GM10248 (cell line): Measurements from ENCODE around the gene CHST13.

ENCODE experiments used
- CTCF ChIA-PET: fragments of 300-600 bp; sonication (Branson Sonifier 250); formaldehyde crosslinking; extraction: SDS; loops from one replicate; lab custom pipeline; 2021; ENCODE audit warnings: antibody characterized with exemption; lab: Yijun Ruan, JAX
- POLR2A ChIA-PET: fragments of 350-650 bp; sonication (Branson Sonifier 250); formaldehyde crosslinking; extraction: SDS; loops from one replicate; lab custom pipeline; 2020; ENCODE audit warnings: antibody characterized with exemption; lab: Yijun Ruan, JAX
- DNase-seq: peaks from one replicate; pipeline ENCODE4 v3.0.0; 2012; ENCODE audit errors: extremely low spot score
- CTCF ChIP-seq: IDR thresholded peaks from 2 replicates; pipeline ENCODE4 v1.5.1; 2012; ENCODE audit warnings: mild to moderate bottlenecking, low read depth; ENCODE audit errors: extremely low read depth, missing control alignments, control extremely low read depth

The CHST13 gene

GRCh38 chr3:126551121-126551838 is 27.3 kb downstream of the CHST13 start:
- no peak for DNase-seq
- POLR2A ChIA-PET = no interaction called here
- TF ChIP-seq CTCF = no peak
- CTCF ChIA-PET = no interaction called here

GRCh38 chr3:126551839-126552687 is 28.1 kb downstream of the CHST13 start:
- CTCF ChIA-PET = interaction anchor here (1.5 kb wide), 1 partner anchor 30 kb away, joined by 4 read pairs; no protein-coding TSS in a partner anchor
- no peak for TF ChIP-seq CTCF
- no peak for DNase-seq
- POLR2A ChIA-PET = no interaction called here

GRCh38 chr3:126552688-126553283 is 28.8 kb downstream of the CHST13 start:
- TF ChIP-seq CTCF = no peak
- CTCF ChIA-PET = interaction anchor here (1.5 kb wide), 1 partner anchor 30 kb away, joined by 4 read pairs; no protein-coding TSS in a partner anchor
- DNase-seq = no peak
- POLR2A ChIA-PET = no interaction called here

GRCh38 chr3:126553284-126554084 is 29.5 kb downstream of the CHST13 start:
- no peak for TF ChIP-seq CTCF
- no peak for DNase-seq
- POLR2A ChIA-PET = no interaction called here
- CTCF ChIA-PET = interaction anchor here (1.5 kb wide), 1 partner anchor 31 kb away, joined by 4 read pairs; no protein-coding TSS in a partner anchor

- POLR2A ChIA-PET = no interaction called here
- no peak for DNase-seq
- no peak for TF ChIP-seq CTCF
- CTCF ChIA-PET = no interaction called here
These were observed 30.9 kb downstream of the CHST13 start for GRCh38 chr3:126554560-126555525.
